ENCODE data around the gene TOM1L1.
A peak's percentile ranks its signal among the peaks of the same experiment; 100 is the strongest.

Gene TOM1L1

DNA sequence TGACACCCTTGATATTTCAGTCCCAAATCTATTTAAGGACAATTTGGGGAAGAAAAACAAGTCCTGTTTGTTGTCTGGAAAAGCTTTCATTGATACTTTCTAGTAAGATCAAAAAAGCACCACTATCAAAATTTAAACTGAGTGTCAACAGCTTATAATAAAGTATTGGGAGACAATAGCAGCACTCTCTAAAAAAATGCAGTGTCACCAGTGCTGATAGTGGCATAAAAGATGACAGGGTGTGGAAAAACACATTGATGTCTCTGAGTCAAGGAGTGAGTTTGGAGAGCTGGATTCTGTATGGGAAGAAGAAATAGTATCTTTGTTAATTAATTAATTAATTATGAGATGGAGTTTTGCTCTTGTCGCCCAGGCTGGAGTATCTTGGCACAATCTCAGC is 8.3 kb upstream of the TOM1L1 start:
- Histone ChIP-seq H3K27me3 (ENCODE audit: control insufficient read depth in 2 of 2, insufficient read depth in 2 of 2, low read length in 2 of 2) (no peaks in the 10 kb centered on the region), H3K36me3 (ENCODE audit: control insufficient read depth in 2 of 2, insufficient read depth in 2 of 2, low read length in 2 of 2) (no peaks in the 10 kb centered on the region), H3K4me3 (ENCODE audit: low read length in 2 of 2) (no peak overlapping the region), H3K9me3 (ENCODE audit: control insufficient read depth in 2 of 2, low read length in 2 of 2) (no peaks in the 10 kb centered on the region), H3K9ac (ENCODE audit: low read depth in 1 of 2, low read length in 2 of 2) (no peak overlapping the region), H3K4me1 (ENCODE audit: control insufficient read depth in 2 of 2, insufficient read depth in 2 of 2, low read length in 2 of 2) (no peaks in the 10 kb centered on the region), H3K27ac (ENCODE audit: low read depth in 2 of 2, low read length in 2 of 2) (no peak overlapping the region)

DNA sequence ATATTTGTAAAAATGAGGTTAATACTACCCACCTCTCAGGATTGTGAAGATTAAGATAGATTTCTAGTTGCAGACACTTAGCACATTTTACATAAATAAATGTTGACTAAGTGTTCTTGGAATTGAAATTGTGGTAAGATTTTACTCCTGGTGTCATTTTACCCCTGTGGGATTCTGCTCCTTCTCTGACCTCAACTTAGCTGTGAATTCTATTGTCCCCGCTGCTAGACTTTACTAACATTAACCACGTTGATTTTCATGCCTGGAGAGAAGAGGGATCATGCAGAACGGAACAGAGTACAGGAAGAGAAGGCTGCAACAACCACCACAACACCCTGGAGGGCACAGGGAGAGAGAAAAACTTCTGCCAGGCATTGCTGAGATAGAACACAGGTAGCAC is 2.1 kb upstream of the TOM1L1 start:
- no peaks in the 10 kb centered on the region for H3K36me3 ChIP-seq (ENCODE audit: control insufficient read depth in 2 of 2, insufficient read depth in 2 of 2, low read length in 2 of 2)
- peaks cover 0 to 9% of the 10 kb centered on the region in 2 donors for H3K4me1 ChIP-seq (ENCODE audit: control insufficient read depth in 2 of 2, insufficient read depth in 2 of 2, low read length in 2 of 2)
- no peak overlapping the region for H3K27ac ChIP-seq (ENCODE audit: low read depth in 2 of 2, low read length in 2 of 2)
- H3K4me3 ChIP-seq (ENCODE audit: low read length in 2 of 2) = no peak overlapping the region
- peaks cover 0 to 3% of the 10 kb centered on the region in 2 donors for H3K27me3 ChIP-seq (ENCODE audit: control insufficient read depth in 2 of 2, insufficient read depth in 2 of 2, low read length in 2 of 2)
- no peak overlapping the region for H3K9ac ChIP-seq (ENCODE audit: low read depth in 1 of 2, low read length in 2 of 2)
- no peaks in the 10 kb centered on the region for H3K9me3 ChIP-seq (ENCODE audit: control insufficient read depth in 2 of 2, low read length in 2 of 2)

DNA sequence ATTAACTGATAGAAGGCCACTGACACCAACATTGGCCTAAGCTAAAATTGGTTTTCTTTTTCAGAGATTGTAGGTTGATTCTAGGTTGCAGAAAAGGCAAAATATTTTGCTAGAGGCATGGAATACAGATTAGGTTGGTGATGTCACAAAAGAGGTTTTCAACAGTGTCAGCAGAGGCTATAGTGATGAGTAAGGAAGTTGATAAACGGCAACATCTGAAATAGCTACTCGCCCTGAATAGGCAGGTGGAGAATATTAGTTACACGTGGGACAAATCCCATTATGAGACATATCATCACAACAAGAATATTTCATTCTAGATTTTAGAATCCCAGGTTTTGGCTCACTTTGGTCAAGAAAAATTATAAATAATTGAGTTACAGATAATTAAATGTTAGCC is 1.5 kb upstream of the TOM1L1 start:
- Histone ChIP-seq H3K36me3 (ENCODE audit: control insufficient read depth in 2 of 2, insufficient read depth in 2 of 2, low read length in 2 of 2) (no peaks in the 10 kb centered on the region), H3K27me3 (ENCODE audit: control insufficient read depth in 2 of 2, insufficient read depth in 2 of 2, low read length in 2 of 2) (peaks cover 0 to 3% of the 10 kb centered on the region in 2 donors), H3K9me3 (ENCODE audit: control insufficient read depth in 2 of 2, low read length in 2 of 2) (no peaks in the 10 kb centered on the region), H3K27ac (ENCODE audit: low read depth in 2 of 2, low read length in 2 of 2) (no peak overlapping the region), H3K4me3 (ENCODE audit: low read length in 2 of 2) (no peak overlapping the region), H3K4me1 (ENCODE audit: control insufficient read depth in 2 of 2, insufficient read depth in 2 of 2, low read length in 2 of 2) (peaks cover 0 to 9% of the 10 kb centered on the region in 2 donors), H3K9ac (ENCODE audit: low read depth in 1 of 2, low read length in 2 of 2) (no peak overlapping the region)

DNA sequence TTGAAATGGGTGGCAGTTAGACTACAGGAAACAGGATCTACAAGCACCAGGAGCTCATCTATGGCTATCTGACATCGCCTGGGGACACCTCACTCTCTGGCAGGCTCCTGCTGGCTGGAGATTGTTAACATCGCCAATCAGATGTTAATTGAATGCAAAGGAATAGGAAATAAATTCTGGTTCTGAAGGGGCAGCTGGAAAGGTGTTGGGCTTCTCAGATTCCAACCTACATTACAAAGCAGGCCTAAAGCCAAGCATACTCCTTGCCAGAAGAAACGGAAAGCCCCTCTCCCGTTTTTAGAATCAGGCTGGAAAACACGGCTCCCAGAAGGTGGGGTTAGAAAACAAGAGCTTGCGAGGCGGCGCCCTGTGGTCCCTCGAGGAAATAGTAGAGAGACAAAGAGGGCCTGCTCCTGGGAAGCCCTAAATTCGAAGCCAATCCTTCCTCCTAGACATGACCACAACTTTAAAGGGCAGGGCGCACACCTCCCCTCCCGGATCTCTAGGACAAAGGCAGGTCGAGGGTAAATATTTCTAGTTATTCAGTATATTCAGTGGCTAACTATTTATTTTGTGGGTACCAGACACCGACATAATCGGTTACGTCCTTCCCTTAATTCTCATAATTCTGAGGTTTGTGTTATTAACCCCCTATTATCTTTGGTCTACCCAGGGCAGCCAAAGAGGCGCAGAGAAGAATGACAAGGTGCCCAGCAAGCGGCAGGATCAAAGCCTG is 763 bp upstream of the TOM1L1 start:
- Histone ChIP-seq H3K9me3 (ENCODE audit: control insufficient read depth in 2 of 2, low read length in 2 of 2) (no peaks in the 10 kb centered on the region), H3K4me1 (ENCODE audit: control insufficient read depth in 2 of 2, insufficient read depth in 2 of 2, low read length in 2 of 2) (peaks cover 0 to 9% of the 10 kb centered on the region in 2 donors), H3K4me3 (ENCODE audit: low read length in 2 of 2) (peak overlapping the region; percentile 83 to 86), H3K27me3 (ENCODE audit: control insufficient read depth in 2 of 2, insufficient read depth in 2 of 2, low read length in 2 of 2) (peaks cover 0 to 3% of the 10 kb centered on the region in 2 donors), H3K9ac (ENCODE audit: low read depth in 1 of 2, low read length in 2 of 2) (peak overlapping the region; percentile 34 to 77), H3K36me3 (ENCODE audit: control insufficient read depth in 2 of 2, insufficient read depth in 2 of 2, low read length in 2 of 2) (no peaks in the 10 kb centered on the region), H3K27ac (ENCODE audit: low read depth in 2 of 2, low read length in 2 of 2) (peak overlapping the region in 1 of 2 donors; percentile 18)

DNA sequence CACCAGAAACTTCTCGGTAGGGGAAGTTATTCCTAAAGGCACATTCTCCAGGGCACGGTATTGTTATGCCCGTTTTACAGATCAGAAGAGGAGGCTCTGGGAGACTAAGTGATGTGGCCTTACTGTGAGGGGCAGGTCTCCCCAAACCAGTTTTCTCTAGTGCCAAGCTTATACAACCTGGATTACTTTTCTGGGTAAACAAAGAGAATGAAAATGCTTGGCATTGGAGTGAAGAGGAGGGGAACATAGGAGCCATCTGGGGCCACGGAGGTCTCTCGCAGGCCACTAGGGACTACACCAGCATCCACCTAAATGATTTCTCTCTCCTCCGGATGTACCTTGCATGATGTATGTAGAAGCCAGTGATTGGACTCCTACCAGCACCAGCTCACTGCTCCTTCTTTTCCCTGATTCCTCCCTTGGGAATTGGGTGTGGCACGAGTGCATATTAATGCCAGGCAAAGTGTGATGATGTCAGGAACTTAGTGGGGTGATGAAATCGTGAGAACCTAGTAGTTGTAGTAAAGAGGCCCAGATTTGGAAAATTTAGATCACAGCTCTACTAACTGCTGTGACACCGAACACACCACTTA is 674 bp downstream of the TOM1L1 start:
- Histone ChIP-seq H3K9me3 (ENCODE audit: control insufficient read depth in 2 of 2, low read length in 2 of 2) (no peaks in the 10 kb centered on the region), H3K9ac (ENCODE audit: low read depth in 1 of 2, low read length in 2 of 2) (peak overlapping the region; percentile 70 to 77), H3K4me1 (ENCODE audit: control insufficient read depth in 2 of 2, insufficient read depth in 2 of 2, low read length in 2 of 2) (peaks cover 0 to 9% of the 10 kb centered on the region in 2 donors), H3K4me3 (ENCODE audit: low read length in 2 of 2) (peak overlapping the region; percentile 83 to 86), H3K27me3 (ENCODE audit: control insufficient read depth in 2 of 2, insufficient read depth in 2 of 2, low read length in 2 of 2) (peaks cover 0 to 3% of the 10 kb centered on the region in 2 donors), H3K36me3 (ENCODE audit: control insufficient read depth in 2 of 2, insufficient read depth in 2 of 2, low read length in 2 of 2) (no peaks in the 10 kb centered on the region), H3K27ac (ENCODE audit: low read depth in 2 of 2, low read length in 2 of 2) (peak overlapping the region; percentile 75 to 78)

DNA sequence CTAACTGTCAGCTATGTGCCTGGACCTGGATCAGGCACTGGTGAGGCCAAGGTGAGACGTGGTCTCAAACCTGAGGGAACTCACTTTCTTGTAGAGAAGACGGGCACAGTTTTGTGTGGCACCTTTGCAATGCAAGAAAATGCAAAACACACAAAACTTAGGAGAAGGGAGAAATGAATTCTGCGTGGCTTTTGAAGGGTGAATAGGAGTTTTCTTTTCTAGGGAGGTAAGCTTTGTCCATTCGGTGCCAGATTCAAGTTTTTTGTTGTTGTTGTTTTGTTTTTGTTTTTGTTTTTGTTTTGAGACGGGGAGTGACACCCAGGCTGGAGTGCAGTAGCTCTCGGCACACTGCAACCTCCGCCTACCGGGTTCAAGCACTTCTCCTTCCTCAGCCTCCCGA is 1.4 kb downstream of the TOM1L1 start:
- Histone ChIP-seq H3K27ac (ENCODE audit: low read depth in 2 of 2, low read length in 2 of 2) (no peak overlapping the region), H3K9me3 (ENCODE audit: control insufficient read depth in 2 of 2, low read length in 2 of 2) (no peaks in the 10 kb centered on the region), H3K36me3 (ENCODE audit: control insufficient read depth in 2 of 2, insufficient read depth in 2 of 2, low read length in 2 of 2) (peaks cover 0 to 3% of the 10 kb centered on the region in 2 donors), H3K9ac (ENCODE audit: low read depth in 1 of 2, low read length in 2 of 2) (no peak overlapping the region), H3K27me3 (ENCODE audit: control insufficient read depth in 2 of 2, insufficient read depth in 2 of 2, low read length in 2 of 2) (peaks cover 0 to 3% of the 10 kb centered on the region in 2 donors), H3K4me1 (ENCODE audit: control insufficient read depth in 2 of 2, insufficient read depth in 2 of 2, low read length in 2 of 2) (peaks cover 0 to 9% of the 10 kb centered on the region in 2 donors), H3K4me3 (ENCODE audit: low read length in 2 of 2) (no peak overlapping the region)

DNA sequence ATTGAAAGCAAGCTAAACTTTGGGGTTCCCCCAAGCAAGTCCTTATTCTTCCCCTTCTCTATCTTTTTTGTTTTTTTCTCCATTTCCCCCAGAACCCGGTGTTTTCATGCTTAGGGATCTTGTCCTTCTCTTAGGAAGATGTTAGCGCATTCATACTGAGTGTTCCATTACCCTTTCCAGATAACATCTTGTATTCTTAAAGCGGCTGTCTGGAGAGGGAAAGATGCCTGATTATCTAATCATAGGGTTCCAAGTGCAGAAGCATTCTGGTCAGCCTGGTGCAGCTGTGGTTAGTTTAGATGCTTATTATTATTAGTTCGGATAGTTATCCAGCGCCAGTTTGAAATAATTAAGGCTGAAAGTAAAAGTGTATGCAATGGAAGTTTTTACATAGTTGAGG is 2.0 kb downstream of the TOM1L1 start:
- Histone ChIP-seq H3K27me3 (ENCODE audit: control insufficient read depth in 2 of 2, insufficient read depth in 2 of 2, low read length in 2 of 2) (peaks cover 0 to 3% of the 10 kb centered on the region in 2 donors), H3K9me3 (ENCODE audit: control insufficient read depth in 2 of 2, low read length in 2 of 2) (no peaks in the 10 kb centered on the region), H3K4me1 (ENCODE audit: control insufficient read depth in 2 of 2, insufficient read depth in 2 of 2, low read length in 2 of 2) (peaks cover 0 to 9% of the 10 kb centered on the region in 2 donors), H3K36me3 (ENCODE audit: control insufficient read depth in 2 of 2, insufficient read depth in 2 of 2, low read length in 2 of 2) (peaks cover 4 to 9% of the 10 kb centered on the region in 2 donors), H3K4me3 (ENCODE audit: low read length in 2 of 2) (no peak overlapping the region), H3K9ac (ENCODE audit: low read depth in 1 of 2, low read length in 2 of 2) (no peak overlapping the region), H3K27ac (ENCODE audit: low read depth in 2 of 2, low read length in 2 of 2) (no peak overlapping the region)

DNA sequence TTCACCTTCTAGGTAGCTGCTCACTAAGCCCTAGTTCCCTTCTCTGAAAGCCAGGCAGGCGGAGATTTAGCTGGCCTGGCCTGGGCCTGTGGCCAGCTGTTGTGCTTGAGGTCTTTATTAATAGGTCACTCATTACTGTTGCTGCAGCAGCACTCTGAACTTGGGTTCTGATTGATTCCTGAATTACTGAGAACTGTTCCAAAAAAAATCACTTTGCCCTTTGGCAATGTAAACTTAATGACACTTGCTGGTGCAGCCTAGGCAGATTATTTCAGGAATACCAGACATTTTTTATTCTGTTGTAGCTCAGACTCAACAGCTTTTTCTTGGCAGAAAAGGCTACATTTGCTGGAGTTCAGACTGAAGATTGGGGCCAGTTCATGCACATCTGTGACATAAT is 2.7 kb downstream of the TOM1L1 start:
- H3K4me3 ChIP-seq (ENCODE audit: low read length in 2 of 2) = no peak overlapping the region
- peaks cover 8 to 11% of the 10 kb centered on the region in 2 donors for H3K36me3 ChIP-seq (ENCODE audit: control insufficient read depth in 2 of 2, insufficient read depth in 2 of 2, low read length in 2 of 2)
- H3K27me3 ChIP-seq (ENCODE audit: control insufficient read depth in 2 of 2, insufficient read depth in 2 of 2, low read length in 2 of 2) = peaks cover 0 to 3% of the 10 kb centered on the region in 2 donors
- no peak overlapping the region for H3K27ac ChIP-seq (ENCODE audit: low read depth in 2 of 2, low read length in 2 of 2)
- peaks cover 0 to 9% of the 10 kb centered on the region in 2 donors for H3K4me1 ChIP-seq (ENCODE audit: control insufficient read depth in 2 of 2, insufficient read depth in 2 of 2, low read length in 2 of 2)
- H3K9ac ChIP-seq (ENCODE audit: low read depth in 1 of 2, low read length in 2 of 2) = no peak overlapping the region
- H3K9me3 ChIP-seq (ENCODE audit: control insufficient read depth in 2 of 2, low read length in 2 of 2) = no peaks in the 10 kb centered on the region

DNA sequence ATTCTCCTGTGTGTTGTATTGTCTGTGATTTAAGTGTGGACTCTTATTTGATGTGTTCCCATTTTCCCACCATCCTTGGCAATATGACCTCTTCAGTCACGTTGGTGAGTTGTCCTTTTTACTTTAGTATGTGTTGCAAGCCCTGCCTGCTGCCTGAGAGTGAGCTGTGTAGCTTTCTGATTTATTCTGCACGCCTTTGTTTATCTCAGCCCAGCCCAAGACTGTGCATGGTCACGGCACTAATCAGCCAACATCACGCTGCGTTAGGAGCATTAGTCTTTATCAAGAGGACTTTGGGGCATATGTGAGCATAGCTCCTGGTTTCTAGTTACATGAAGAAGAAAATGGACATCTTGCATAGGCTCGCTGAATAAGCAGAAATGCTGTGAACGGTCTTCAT is 6.0 kb downstream of the TOM1L1 start:
- peaks cover 0 to 4% of the 10 kb centered on the region in 2 donors for H3K4me1 ChIP-seq (ENCODE audit: control insufficient read depth in 2 of 2, insufficient read depth in 2 of 2, low read length in 2 of 2)
- no peaks in the 10 kb centered on the region for H3K27me3 ChIP-seq (ENCODE audit: control insufficient read depth in 2 of 2, insufficient read depth in 2 of 2, low read length in 2 of 2)
- H3K9me3 ChIP-seq (ENCODE audit: control insufficient read depth in 2 of 2, low read length in 2 of 2) = no peaks in the 10 kb centered on the region
- H3K4me3 ChIP-seq (ENCODE audit: low read length in 2 of 2) = no peak overlapping the region
- no peak overlapping the region for H3K27ac ChIP-seq (ENCODE audit: low read depth in 2 of 2, low read length in 2 of 2)
- H3K36me3 ChIP-seq (ENCODE audit: control insufficient read depth in 2 of 2, insufficient read depth in 2 of 2, low read length in 2 of 2) = peaks cover 8 to 11% of the 10 kb centered on the region in 2 donors
- H3K9ac ChIP-seq (ENCODE audit: low read depth in 1 of 2, low read length in 2 of 2) = no peak overlapping the region

DNA sequence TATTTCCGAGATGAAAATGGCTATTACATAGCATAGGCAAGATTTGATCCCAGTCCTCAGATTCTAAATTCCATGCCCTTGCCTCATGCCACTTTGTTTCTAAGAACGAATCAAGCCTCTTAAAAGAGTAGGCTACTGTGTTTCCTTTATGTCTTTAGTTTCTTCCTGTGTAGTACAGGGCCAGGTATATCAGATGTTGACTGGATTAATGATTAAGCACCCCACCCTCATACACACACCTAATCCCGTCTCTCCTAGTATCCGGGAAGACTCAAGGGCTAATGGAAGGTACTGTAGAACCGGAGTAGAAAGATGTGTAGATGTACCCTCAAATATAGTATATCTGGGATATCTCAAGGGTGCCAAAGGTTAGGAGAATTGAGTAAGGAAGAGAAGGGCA is 6.7 kb downstream of the TOM1L1 start:
- Histone ChIP-seq H3K4me3 (ENCODE audit: low read length in 2 of 2) (no peak overlapping the region), H3K27me3 (ENCODE audit: control insufficient read depth in 2 of 2, insufficient read depth in 2 of 2, low read length in 2 of 2) (no peaks in the 10 kb centered on the region), H3K9me3 (ENCODE audit: control insufficient read depth in 2 of 2, low read length in 2 of 2) (no peaks in the 10 kb centered on the region), H3K9ac (ENCODE audit: low read depth in 1 of 2, low read length in 2 of 2) (no peak overlapping the region), H3K4me1 (ENCODE audit: control insufficient read depth in 2 of 2, insufficient read depth in 2 of 2, low read length in 2 of 2) (no peaks in the 10 kb centered on the region), H3K36me3 (ENCODE audit: control insufficient read depth in 2 of 2, insufficient read depth in 2 of 2, low read length in 2 of 2) (peaks cover 8 to 15% of the 10 kb centered on the region in 2 donors), H3K27ac (ENCODE audit: low read depth in 2 of 2, low read length in 2 of 2) (no peak overlapping the region)

Data from mucosa of rectum (tissue), 2 donors.